Sigmoid colon (tissue), 7 donors: Measurements from ENCODE around the gene ITGB4. TPM values are rescaled to one million over a fixed set of nuclear protein-coding genes. Genes with fewer than 3 reads are reported as not detected.

Experiments used
- DNase-seq: peaks from one replicate; pipeline ENCODE4 v3.0.0-alpha.2; 2019
- H3K27ac ChIP-seq, 4 donors: fragments of 200-600 bp; sonication (generic); one replicate each; pipeline ENCODE4 v1.5.1; 2016 to 2019; ENCODE audit warnings: mild to moderate bottlenecking in 1 of 4
- H3K27me3 ChIP-seq, 3 donors: fragments of 200-600 bp; sonication (generic); one replicate each; pipeline ENCODE4 v1.5.1; 2019; ENCODE audit warnings: mild to moderate bottlenecking in 1 of 3
- H3K36me3 ChIP-seq, 4 donors: fragments of 200-600 bp; sonication (generic); one replicate each; pipeline ENCODE4 v1.5.1; 2016 to 2019
- H3K4me1 ChIP-seq, 4 donors: fragments of 200-600 bp; sonication (generic); one replicate each; pipeline ENCODE4 v1.5.1; 2017 to 2019
- H3K4me3 ChIP-seq, 4 donors: fragments of 200-600 bp; sonication (generic); one replicate each; pipeline ENCODE4 v1.5.1; 2017 to 2019; ENCODE audit warnings: mild to moderate bottlenecking in 2 of 4, moderate library complexity in 1 of 4
- H3K9me3 ChIP-seq, 4 donors: fragments of 200-600 bp in 3 of 4; sonication (generic) in 3 of 4; one replicate each; pipeline versions ENCODE4 v1.5.1 to v1.6.1; 2013 to 2019
- CTCF ChIP-seq, 4 experiments: fragments of 450-650 bp in 3 of 4; fragments of 200-600 bp in 1 of 4; IDR thresholded peaks; one replicate each; pipeline ENCODE4 v1.5.1; 2016 to 2019; ENCODE audit warnings: antibody characterized with exemption in 4 of 4, mild to moderate bottlenecking in 3 of 4, moderate library complexity in 2 of 4
- EP300 ChIP-seq, 4 donors: sonication (generic); formaldehyde crosslinking; IDR thresholded peaks; one replicate each; pipeline ENCODE4 v1.6.1; 2017; ENCODE audit warnings: antibody characterized with exemption in 4 of 4
- POLR2A ChIP-seq, 2 donors: fragments of 450-650 bp; IDR thresholded peaks; one replicate each; pipeline ENCODE4 v1.6.1; 2016; ENCODE audit warnings: antibody characterized with exemption in 2 of 2, mild to moderate bottlenecking in 2 of 2, moderate library complexity in 2 of 2
- POLR2AphosphoS5 ChIP-seq, 4 donors: sonication (generic); formaldehyde crosslinking; IDR thresholded peaks; one replicate each; pipeline ENCODE4 v1.6.1; 2017; ENCODE audit warnings: antibody characterized with exemption in 4 of 4
- WGBS, 2 donors: extraction: QIAGEN DNeasy Blood & Tissue Kit; methylation state at CpG; one replicate each; pipeline ENCODE4 v1.1.7; 2013; 5-methylcytosine and 5-hydroxymethylcytosine counted together
- intact Hi-C: fragments of 100-400 bp; cut with DNase I; formaldehyde crosslinking; loops from one replicate; pipeline ENCODE4 v1.15.1; 2023
- polyA plus RNA-seq, 3 donors: library from polyadenylated mRNA; stranded (reverse); fragments of 200-250 nt; gene quantifications; one replicate each; pipeline ENCODE4 v1.2.3, GENCODE V29; 2013
- total RNA-seq, 4 donors: library from RNA; depleted of rRNA; stranded (reverse); fragments of >200 nt; gene quantifications; one replicate each; pipeline ENCODE4 v1.1.0, GENCODE V29; 2016
- donor health status: healthy with polysubstance abuse.
- donor health status: Bipolar disorder and iron deficiency.
- donor health status: healthy.

The ITGB4 gene
- total and polyA plus RNA-seq, 7 donors: 15.1 to 116 (median 25.8) TPM

GRCh38 chr17:75722076-75722475 is 817 bp downstream of the ITGB4 start:
- 14 to 63% methylated on average over 5 of the region's 5 CpGs for WGBS, 2 donors
- H3K4me3 ChIP-seq: peak overlapping the region; percentile 31 to 53 (median 45)
- H3K36me3 ChIP-seq: no peaks in the 10 kb centered on the region
- H3K4me1 ChIP-seq: peaks cover 0 to 14% (median 12%) of the 10 kb centered on the region in 4 donors
- DNase-seq: no peak
- TF ChIP-seq POLR2AphosphoS5 (IDR thresholded peaks at IDR 0.05) (no peak), CTCF (IDR thresholded peaks at IDR 0.05) (no peak), POLR2A (IDR thresholded peaks at IDR 0.05) (no peak), EP300 (IDR thresholded peaks at IDR 0.05) (no peak)
- peaks cover 13 to 56% (median 36%) of the 10 kb centered on the region in 3 donors for H3K27me3 ChIP-seq
- H3K9me3 ChIP-seq: no peaks in the 10 kb centered on the region
- intact Hi-C loops: no loop called here
- peak overlapping the region; percentile 66 to 80 (median 70) for H3K27ac ChIP-seq

GRCh38 chr17:75722542-75723095 is 1.4 kb downstream of the ITGB4 start:
- intact Hi-C loops: no loop called here
- 22 to 71% methylated on average over 9 of the region's 9 CpGs for WGBS, 2 donors
- H3K27me3 ChIP-seq: peaks cover 13 to 58% (median 36%) of the 10 kb centered on the region in 3 donors
- H3K4me1 ChIP-seq: peaks cover 0 to 14% (median 12%) of the 10 kb centered on the region in 4 donors
- H3K27ac ChIP-seq: peak overlapping the region; percentile 66 to 80 (median 70)
- TF ChIP-seq POLR2AphosphoS5 (IDR thresholded peaks at IDR 0.05) (no peak), CTCF (IDR thresholded peaks at IDR 0.05) (no peak), EP300 (IDR thresholded peaks at IDR 0.05) (no peak), POLR2A (IDR thresholded peaks at IDR 0.05) (no peak)
- H3K36me3 ChIP-seq: no peaks in the 10 kb centered on the region
- no peaks in the 10 kb centered on the region for H3K9me3 ChIP-seq
- no peak for DNase-seq
- peak overlapping the region in 3 of 4 donors; percentile 42 to 53 (median 48) for H3K4me3 ChIP-seq

- Histone ChIP-seq H3K27me3 (peaks cover 13 to 59% (median 36%) of the 10 kb centered on the region in 3 donors), H3K36me3 (no peaks in the 10 kb centered on the region), H3K9me3 (no peaks in the 10 kb centered on the region), H3K27ac (peak overlapping the region; percentile 66 to 80 (median 70)), H3K4me1 (peaks cover 0 to 14% (median 12%) of the 10 kb centered on the region in 4 donors), H3K4me3 (peak overlapping the region in 3 of 4 donors; percentile 42 to 53 (median 48))
- WGBS, 2 donors: 13 to 60% methylated on average over 18 of the region's 18 CpGs
- intact Hi-C loops: no loop called here
- DNase-seq: no peak
- TF ChIP-seq CTCF (IDR thresholded peaks at IDR 0.05) (no peak), POLR2A (IDR thresholded peaks at IDR 0.05) (peak in 1 of 2 donors; percentile 84), POLR2AphosphoS5 (IDR thresholded peaks at IDR 0.05) (peak in 2 of 4 donors; percentile 16 to 61), EP300 (IDR thresholded peaks at IDR 0.05) (no peak)
These were observed 2.1 kb downstream of the ITGB4 start for GRCh38 chr17:75723171-75723930.

- WGBS, 2 donors: 47 to 75% methylated on average over 23 of the region's 23 CpGs
- intact Hi-C loops: no loop called here
These were observed 3.1 kb downstream of the ITGB4 start for GRCh38 chr17:75724016-75725003.

More at GRCh38 chr17:75724016-75725003, 3.1 kb downstream of the ITGB4 start:
- peak overlapping the region in 3 of 4 donors; percentile 66 to 80 (median 67) for H3K27ac ChIP-seq
- no peak overlapping the region for H3K4me3 ChIP-seq
- H3K27me3 ChIP-seq: peaks cover 13 to 58% (median 36%) of the 10 kb centered on the region in 3 donors
- TF ChIP-seq POLR2A (IDR thresholded peaks at IDR 0.05) (no peak), EP300 (IDR thresholded peaks at IDR 0.05) (no peak), POLR2AphosphoS5 (IDR thresholded peaks at IDR 0.05) (no peak), CTCF (IDR thresholded peaks at IDR 0.05) (no peak)
- H3K9me3 ChIP-seq: no peaks in the 10 kb centered on the region
- DNase-seq: no peak
- H3K36me3 ChIP-seq: no peaks in the 10 kb centered on the region
- H3K4me1 ChIP-seq: peaks cover 0 to 14% (median 12%) of the 10 kb centered on the region in 4 donors
